Spleen (tissue), 11 donors: ENCODE measurements around the gene KCNH3. TPM values are rescaled to one million over a fixed set of nuclear protein-coding genes. Genes with fewer than 3 reads are reported as not detected.

Experiments used
- DNase-seq: peaks from one replicate; pipeline ENCODE4 v3.0.0-alpha.2; 2020
- H3K27ac ChIP-seq, 8 donors: fragments of 200-600 bp; sonication (generic) in 7 of 8; 1 replicate in 4 of 8; 2 replicates in 4 of 8; pipeline versions ENCODE4 v1.5.0 to v1.8.0; 2016 to 2021; ENCODE audit warnings: inconsistent platforms in 4 of 8, mild to moderate bottlenecking in 4 of 8, moderate library complexity in 1 of 8
- H3K27me3 ChIP-seq, 7 donors: fragments of 200-600 bp; sonication (generic) in 6 of 7; replicated peaks in 1 of 7; 1 replicate in 4 of 7; 2 replicates in 3 of 7; pipeline versions ENCODE4 v1.5.0 to v1.8.0; 2016 to 2021; ENCODE audit warnings: inconsistent platforms in 3 of 7, mild to moderate bottlenecking in 1 of 7
- H3K36me3 ChIP-seq, 6 donors: fragments of 200-600 bp; sonication (generic) in 5 of 6; 1 replicate in 4 of 6; 2 replicates in 2 of 6; pipeline versions ENCODE4 v1.5.0 to v1.8.0; 2016 to 2021; ENCODE audit warnings: inconsistent platforms in 2 of 6
- H3K4me1 ChIP-seq, 6 donors: fragments of 200-600 bp; sonication (generic) in 5 of 6; 1 replicate in 3 of 6; 2 replicates in 3 of 6; pipeline versions ENCODE4 v1.5.0 to v1.8.0; 2016 to 2021; ENCODE audit warnings: inconsistent platforms in 3 of 6
- H3K4me3 ChIP-seq, 8 donors: fragments of 200-600 bp; sonication (generic) in 7 of 8; 1 replicate in 4 of 8; 2 replicates in 4 of 8; pipeline versions ENCODE4 v1.5.0 to v1.8.0; 2016 to 2021; ENCODE audit warnings: inconsistent platforms in 4 of 8, mild to moderate bottlenecking in 4 of 8, moderate library complexity in 2 of 8
- H3K9me3 ChIP-seq, 8 donors: fragments of 200-600 bp; sonication (generic) in 7 of 8; 1 replicate in 4 of 8; 2 replicates in 4 of 8; pipeline versions ENCODE4 v1.5.0 to v1.8.0; 2016 to 2021; ENCODE audit warnings: inconsistent platforms in 4 of 8
- CTCF ChIP-seq, 11 experiments: fragments of 200-600 bp in 7 of 11; fragments of 450-650 bp in 4 of 11; sonication (generic) in 4 of 11; IDR thresholded peaks in 8 of 11; conservative IDR thresholded peaks in 3 of 11; 1 replicate in 7 of 11; 2 replicates in 4 of 11; pipeline versions ENCODE4 v1.4.0 to v1.8.0; 2016 to 2021; ENCODE audit warnings: antibody characterized with exemption in 11 of 11, inconsistent platforms in 4 of 11, mild to moderate bottlenecking in 1 of 11
- POLR2A ChIP-seq, 3 donors: fragments of 450-650 bp; IDR thresholded peaks; one replicate each; pipeline ENCODE4 v1.5.1; 2017; ENCODE audit warnings: antibody characterized with exemption in 3 of 3, mild to moderate bottlenecking in 1 of 3
- POLR2AphosphoS5 ChIP-seq, 3 donors: sonication (generic); formaldehyde crosslinking; IDR thresholded peaks; one replicate each; pipeline ENCODE4 v1.5.1; 2017; ENCODE audit warnings: antibody characterized with exemption in 3 of 3
- WGBS, 5 donors: extraction: QIAGEN DNeasy Blood & Tissue Kit in 3 of 5; methylation state at CpG; one replicate each; pipeline versions ENCODE4 v1.1.5 to v1.1.7; 2013 to 2018; 5-methylcytosine and 5-hydroxymethylcytosine counted together
- intact Hi-C: fragments of 100-400 bp; cut with DNase I; formaldehyde crosslinking; loops from one replicate; pipeline ENCODE4 v1.15.0; 2023; ENCODE audit warnings: low total_unique reads
- polyA plus RNA-seq, 3 donors: library from polyadenylated mRNA; stranded (reverse); fragments of 200-250 nt; gene quantifications; one replicate each; pipeline ENCODE4 v1.2.1, GENCODE V29; 2013
- total RNA-seq, 7 donors: library from RNA; depleted of rRNA in 3 of 7; stranded (reverse); fragments of >200 nt in 3 of 7; fragmentation: NEBNext Ultra II Directional in 4 of 7; extraction: Animal tissue kit (Norgen Biotek cat#: 25700) in 4 of 7; gene quantifications; one replicate each; pipeline versions ENCODE4 v1.1.0 to v1.2.1, GENCODE V29; 2016 to 2021
- donor health status: healthy with polysubstance abuse.
- donor health status: DM: no; HTN: no; CAD: no; lungs with moderate emphysema.
- donor health status: DM: no; HTN: no; CAD: no.
- donor health status: Bipolar disorder and iron deficiency.
- donor health status: healthy.
- donor health status: DM: no; HTN: no; CAD: no.
- donor health status: DM: yes; HTN: yes; CAD: no.

The KCNH3 gene
- total and polyA plus RNA-seq, 10 donors = 0.33 to 2.9 (median 0.85) TPM

- no peak for DNase-seq
- no peak for TF ChIP-seq POLR2A (IDR thresholded peaks at IDR 0.05)
- no peak for TF ChIP-seq CTCF (IDR thresholded peaks at IDR 0.05 in 8 of 11, conservative IDR thresholded peaks at IDR 0.05 in 3 of 11)
- no peak for TF ChIP-seq POLR2AphosphoS5 (IDR thresholded peaks at IDR 0.05)
- WGBS, 5 donors = 82 to 94% (median 88%) methylated on average over 8 of the region's 8 CpGs
- Histone ChIP-seq H3K27me3 (peaks cover 0 to 28% (median 19%) of the 10 kb centered on the region in 7 donors), H3K27ac (no peak overlapping the region), H3K9me3 (no peaks in the 10 kb centered on the region), H3K36me3 (peaks cover 0 to 26% (median 18%) of the 10 kb centered on the region in 6 donors), H3K4me3 (no peak overlapping the region), H3K4me1 (peaks cover 0 to 15% (median 13%) of the 10 kb centered on the region in 6 donors)
- intact Hi-C loops = no loop called here
Observed at GRCh38 chr12:49552899-49553298, 14.1 kb downstream of the KCNH3 start.

GRCh38 chr12:49553512-49554088 is 14.8 kb downstream of the KCNH3 start:
- Histone ChIP-seq H3K9me3 (no peaks in the 10 kb centered on the region), H3K4me1 (peaks cover 0 to 11% (median 8%) of the 10 kb centered on the region in 6 donors), H3K27me3 (peaks cover 0 to 21% (median 12%) of the 10 kb centered on the region in 7 donors), H3K4me3 (no peak overlapping the region), H3K36me3 (peaks cover 0 to 33% (median 25%) of the 10 kb centered on the region in 6 donors), H3K27ac (no peak overlapping the region)
- TF ChIP-seq CTCF (IDR thresholded peaks at IDR 0.05 in 8 of 11, conservative IDR thresholded peaks at IDR 0.05 in 3 of 11) (peak in 8 of 11 experiments; percentile 21 to 44 (median 26)), POLR2A (IDR thresholded peaks at IDR 0.05) (no peak)
- intact Hi-C loops = no loop called here
- WGBS, 5 donors = 62 to 78% (median 65%) methylated on average over 2 of the region's 2 CpGs
- no peak for DNase-seq

- no peak for DNase-seq
- H3K4me3 ChIP-seq = no peak overlapping the region
- H3K4me1 ChIP-seq = peaks cover 0 to 5% (median 1%) of the 10 kb centered on the region in 6 donors
- peaks cover 0 to 40% (median 32%) of the 10 kb centered on the region in 6 donors for H3K36me3 ChIP-seq
- no peaks in the 10 kb centered on the region for H3K9me3 ChIP-seq
- intact Hi-C loops = no loop called here
- peaks cover 0 to 14% (median 5%) of the 10 kb centered on the region in 7 donors for H3K27me3 ChIP-seq
- TF ChIP-seq CTCF (IDR thresholded peaks at IDR 0.05 in 8 of 11, conservative IDR thresholded peaks at IDR 0.05 in 3 of 11) (no peak), POLR2A (IDR thresholded peaks at IDR 0.05) (no peak), POLR2AphosphoS5 (IDR thresholded peaks at IDR 0.05) (peak in 2 of 3 donors; percentile 19 to 60)
- H3K27ac ChIP-seq = no peak overlapping the region
- 59 to 85% (median 79%) methylated on average over 14 to 15 of the region's 15 CpGs for WGBS, 5 donors
Observed at GRCh38 chr12:49554266-49554665, 15.4 kb downstream of the KCNH3 start.

- WGBS, 5 donors = 84 to 95% (median 89%) methylated on average over 13 to 18 of the region's 18 CpGs
- no peaks in the 10 kb centered on the region for H3K9me3 ChIP-seq
- intact Hi-C loops = no loop called here
- H3K27me3 ChIP-seq = no peaks in the 10 kb centered on the region
- H3K4me3 ChIP-seq = no peak overlapping the region
- peak; percentile 64 for DNase-seq
- peaks cover 0 to 55% (median 47%) of the 10 kb centered on the region in 6 donors for H3K36me3 ChIP-seq
- peaks cover 0 to 2% (median 0%) of the 10 kb centered on the region in 6 donors for H3K4me1 ChIP-seq
- no peak overlapping the region for H3K27ac ChIP-seq
- TF ChIP-seq POLR2AphosphoS5 (IDR thresholded peaks at IDR 0.05) (peak in 1 of 3 donors; percentile 50), CTCF (IDR thresholded peaks at IDR 0.05 in 8 of 11, conservative IDR thresholded peaks at IDR 0.05 in 3 of 11) (no peak)
Observed at GRCh38 chr12:49555631-49556390, 17.0 kb downstream of the KCNH3 start.
